ENCODE data around the gene PRKN.

GRCh38 chr6:161417717-161418462, 1309.7 kb downstream of the PRKN start:
- TF ChIP-seq HDAC1 (IDR thresholded peaks at IDR 0.05): no peak
- TF ChIP-seq MTA3 (IDR thresholded peaks at IDR 0.05; ENCODE audit: borderline replicate concordance): no peak
- TF ChIP-seq EHMT2 (IDR thresholded peaks at IDR 0.05): no peak
- TF ChIP-seq, protein P1, sequence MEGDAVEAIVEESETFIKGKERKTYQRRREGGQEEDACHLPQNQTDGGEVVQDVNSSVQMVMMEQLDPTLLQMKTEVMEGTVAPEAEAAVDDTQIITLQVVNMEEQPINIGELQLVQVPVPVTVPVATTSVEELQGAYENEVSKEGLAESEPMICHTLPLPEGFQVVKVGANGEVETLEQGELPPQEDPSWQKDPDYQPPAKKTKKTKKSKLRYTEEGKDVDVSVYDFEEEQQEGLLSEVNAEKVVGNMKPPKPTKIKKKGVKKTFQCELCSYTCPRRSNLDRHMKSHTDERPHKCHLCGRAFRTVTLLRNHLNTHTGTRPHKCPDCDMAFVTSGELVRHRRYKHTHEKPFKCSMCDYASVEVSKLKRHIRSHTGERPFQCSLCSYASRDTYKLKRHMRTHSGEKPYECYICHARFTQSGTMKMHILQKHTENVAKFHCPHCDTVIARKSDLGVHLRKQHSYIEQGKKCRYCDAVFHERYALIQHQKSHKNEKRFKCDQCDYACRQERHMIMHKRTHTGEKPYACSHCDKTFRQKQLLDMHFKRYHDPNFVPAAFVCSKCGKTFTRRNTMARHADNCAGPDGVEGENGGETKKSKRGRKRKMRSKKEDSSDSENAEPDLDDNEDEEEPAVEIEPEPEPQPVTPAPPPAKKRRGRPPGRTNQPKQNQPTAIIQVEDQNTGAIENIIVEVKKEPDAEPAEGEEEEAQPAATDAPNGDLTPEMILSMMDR (IDR thresholded peaks at IDR 0.05 in 2 of 3, conservative IDR thresholded peaks at IDR 0.05 in 1 of 3; ENCODE audit: insufficient read depth in 2 of 3, low read depth in 1 of 3, low read length in 3 of 3): no peak
- TF ChIP-seq FOXJ3 (CRISPR knock-in tag; IDR thresholded peaks at IDR 0.05): no peak
- no peak for TF ChIP-seq CEBPB (tag; IDR thresholded peaks at IDR 0.05)
- TF ChIP-seq ZBTB1 (CRISPR knock-in tag; IDR thresholded peaks at IDR 0.05; ENCODE audit: borderline replicate concordance, low read depth): no peak
- TF ChIP-seq GABPA (tag; conservative IDR thresholded peaks at IDR 0.05; ENCODE audit: low read depth): no peak
- TF ChIP-seq EP300 (IDR thresholded peaks at IDR 0.05; ENCODE audit: low read length): no peak
- TF ChIP-seq CREB1 (IDR thresholded peaks at IDR 0.05): no peak
- no peak for TF ChIP-seq CREB1 (CRISPR knock-in tag; IDR thresholded peaks at IDR 0.05)
- TF ChIP-seq ZNF274 (IDR thresholded peaks at IDR 0.05; ENCODE audit: borderline replicate concordance, low read depth, low read length): no peak
- no peak for TF ChIP-seq CEBPG (CRISPR knock-in tag; IDR thresholded peaks at IDR 0.05)
- TF ChIP-seq CEBPG (tag; conservative IDR thresholded peaks at IDR 0.05 in 1 of 2, IDR thresholded peaks at IDR 0.05 in 1 of 2): no peak
- TF ChIP-seq ZNF232 (CRISPR knock-in tag; IDR thresholded peaks at IDR 0.05): no peak
